Neural cell (in vitro differentiated cells): Measurements from ENCODE around the gene SP140.

Source experiments
- TAF1 ChIP-seq: IDR thresholded peaks from 2 replicates; pipeline ENCODE4 v1.6.1; 2012; ENCODE audit warnings: low read depth
- TF ChIP-seq, protein P1 (sequence below): fragments of 450-650 bp; IDR thresholded peaks from 2 replicates; pipeline ENCODE4 v1.5.1; 2014; ENCODE audit warnings: antibody characterized with exemption, mild to moderate bottlenecking, moderate library complexity; ENCODE audit not compliant: poor library complexity, severe bottlenecking

DNA sequence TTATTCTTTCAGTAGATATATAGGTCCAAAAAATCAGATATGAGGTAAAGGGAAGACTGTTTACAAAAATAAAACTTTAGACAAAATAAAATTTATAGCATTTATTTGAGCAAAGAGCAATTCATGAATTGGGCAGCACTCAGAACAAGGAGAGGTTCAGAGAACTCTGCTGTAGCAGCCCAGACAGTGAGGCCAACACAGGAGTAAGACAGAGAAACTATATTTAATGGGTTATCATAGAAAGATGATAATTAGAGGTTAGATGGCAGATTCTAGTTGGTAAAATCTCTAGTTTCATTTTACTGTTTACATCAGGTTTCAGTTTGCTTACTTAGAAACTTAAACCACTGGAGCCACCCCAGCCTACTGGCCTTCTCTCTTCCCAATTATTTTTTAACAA is 71.4 kb downstream of the SP140 start:
- TF ChIP-seq, protein P1, sequence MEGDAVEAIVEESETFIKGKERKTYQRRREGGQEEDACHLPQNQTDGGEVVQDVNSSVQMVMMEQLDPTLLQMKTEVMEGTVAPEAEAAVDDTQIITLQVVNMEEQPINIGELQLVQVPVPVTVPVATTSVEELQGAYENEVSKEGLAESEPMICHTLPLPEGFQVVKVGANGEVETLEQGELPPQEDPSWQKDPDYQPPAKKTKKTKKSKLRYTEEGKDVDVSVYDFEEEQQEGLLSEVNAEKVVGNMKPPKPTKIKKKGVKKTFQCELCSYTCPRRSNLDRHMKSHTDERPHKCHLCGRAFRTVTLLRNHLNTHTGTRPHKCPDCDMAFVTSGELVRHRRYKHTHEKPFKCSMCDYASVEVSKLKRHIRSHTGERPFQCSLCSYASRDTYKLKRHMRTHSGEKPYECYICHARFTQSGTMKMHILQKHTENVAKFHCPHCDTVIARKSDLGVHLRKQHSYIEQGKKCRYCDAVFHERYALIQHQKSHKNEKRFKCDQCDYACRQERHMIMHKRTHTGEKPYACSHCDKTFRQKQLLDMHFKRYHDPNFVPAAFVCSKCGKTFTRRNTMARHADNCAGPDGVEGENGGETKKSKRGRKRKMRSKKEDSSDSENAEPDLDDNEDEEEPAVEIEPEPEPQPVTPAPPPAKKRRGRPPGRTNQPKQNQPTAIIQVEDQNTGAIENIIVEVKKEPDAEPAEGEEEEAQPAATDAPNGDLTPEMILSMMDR, result no peak
- no peak for TF ChIP-seq TAF1
